Psoas muscle (tissue), 8 donors: Measurements from ENCODE around the gene RALGAPA2. TPM values are rescaled to one million over a fixed set of nuclear protein-coding genes. Genes with fewer than 3 reads are reported as not detected.

ENCODE experiments used
- ATAC-seq, 4 donors: fragments of 200-7000 bp; cut with Tn5 transposase; one replicate each; pipeline ENCODE4 v1.9.1; 2020; ENCODE audit warnings: moderate library complexity in 3 of 4, mild to moderate bottlenecking in 2 of 4
- DNase-seq, 2 donors: peaks; one replicate each; pipeline ENCODE4 v3.0.0-alpha.2; 2020
- H3K27ac ChIP-seq: fragments of 200-600 bp; one replicate; pipeline ENCODE4 v1.8.0; 2022
- H3K27me3 ChIP-seq, 3 donors: fragments of 200-600 bp in 1 of 3; one replicate each; pipeline versions ENCODE4 v1.6.1 to v1.8.0; 2013 to 2022; ENCODE audit warnings: low read length in 2 of 3, mild to moderate bottlenecking in 2 of 3, moderate library complexity in 1 of 3; ENCODE audit not compliant: insufficient read depth in 3 of 3
- H3K36me3 ChIP-seq, 2 donors: fragments of 200-600 bp in 1 of 2; one replicate each; pipeline versions ENCODE4 v1.6.1 to v1.8.0; 2013 to 2022; ENCODE audit warnings: low read depth in 1 of 2, mild to moderate bottlenecking in 1 of 2, moderate library complexity in 1 of 2; ENCODE audit not compliant: insufficient read depth in 1 of 2
- H3K4me1 ChIP-seq: fragments of 200-600 bp; one replicate; pipeline ENCODE4 v1.8.0; 2022
- H3K4me3 ChIP-seq: fragments of 200-600 bp; one replicate; pipeline ENCODE4 v1.8.0; 2022; ENCODE audit warnings: mild to moderate bottlenecking
- H3K9me3 ChIP-seq: fragments of 200-600 bp; one replicate; pipeline ENCODE4 v1.8.0; 2022
- CTCF ChIP-seq: fragments of 200-600 bp; IDR thresholded peaks from one replicate; pipeline ENCODE4 v1.8.0; 2022; ENCODE audit warnings: antibody characterized with exemption
- WGBS, 3 donors: extraction: QIAGEN DNeasy Blood & Tissue Kit; methylation state at CpG; one replicate each; pipeline versions ENCODE4 v1.1.6 to v1.1.7; 2013; 5-methylcytosine and 5-hydroxymethylcytosine counted together
- intact Hi-C, 2 donors: fragments of 100-400 bp; cut with DNase I; formaldehyde crosslinking; loops; one replicate each; pipeline versions ENCODE4 v1.11.0 to v1.14.2; 2022
- polyA plus RNA-seq, 3 donors: library from polyadenylated mRNA; stranded (reverse); fragments of 200-250 nt; gene quantifications; one replicate each; pipeline ENCODE4 v1.2.3, GENCODE V29; 2013
- total RNA-seq, 4 donors: library from RNA; stranded (reverse); fragmentation: NEBNext Ultra II Directional in 2 of 4; extraction: Animal tissue kit (Norgen Biotek cat#: 25700) in 2 of 4; gene quantifications; one replicate each; pipeline versions ENCODE4 v1.2.1 to v1.2.4, GENCODE V29; 2021 to 2023
- donor health status: healthy with polysubstance abuse.
- donor health status: DM: no; HTN: no; CAD: no; lungs with moderate emphysema.
- donor health status: Bipolar disorder and iron deficiency.
- donor health status: healthy.
- donor health status: DM: yes; HTN: yes; CAD: no.
- donor health status: DM: no; HTN: no; CAD: no.
- donor health status: DM: no; HTN: no; CAD: no.
- donor health status: DM: yes; HTN: yes; CAD: no.

RALGAPA2 gene
- total and polyA plus RNA-seq, 7 donors: 12.2 to 75.5 (median 51.1) TPM

- H3K9me3 ChIP-seq: no peaks in the 10 kb centered on the region
- no peak for DNase-seq
- no peak overlapping the region for H3K27ac ChIP-seq
- H3K27me3 ChIP-seq: no peaks in the 10 kb centered on the region
- WGBS, 3 donors: 89 to 91% (median 89%) methylated on average over 5 of the region's 5 CpGs
- no peak overlapping the region for H3K4me3 ChIP-seq
- peaks cover 4 to 45% of the 10 kb centered on the region in 2 donors for H3K36me3 ChIP-seq
- no peak for ATAC-seq
- H3K4me1 ChIP-seq: no peaks in the 10 kb centered on the region
- TF ChIP-seq CTCF: no peak
- intact Hi-C loops: no loop called here
Measured at GRCh38 chr20:20439602-20440190, 272.7 kb downstream of the RALGAPA2 start.

- intact Hi-C loops: no loop called here
- Histone ChIP-seq H3K27ac (no peak overlapping the region), H3K27me3 (no peaks in the 10 kb centered on the region), H3K36me3 (peaks cover 4 to 41% of the 10 kb centered on the region in 2 donors), H3K9me3 (no peaks in the 10 kb centered on the region), H3K4me3 (no peak overlapping the region), H3K4me1 (no peaks in the 10 kb centered on the region)
- no peak for ATAC-seq
- DNase-seq: no peak
- no peak for TF ChIP-seq CTCF
- 96 to 98% (median 97%) methylated on average over 7 of the region's 7 CpGs for WGBS, 3 donors
Measured at GRCh38 chr20:20437314-20437713, 275.1 kb downstream of the RALGAPA2 start.

- Histone ChIP-seq H3K27ac (no peak overlapping the region), H3K4me1 (no peaks in the 10 kb centered on the region), H3K4me3 (no peak overlapping the region), H3K36me3 (peaks cover 4 to 41% of the 10 kb centered on the region in 2 donors), H3K9me3 (no peaks in the 10 kb centered on the region), H3K27me3 (no peaks in the 10 kb centered on the region)
- 86 to 94% (median 91%) methylated on average over 16 of the region's 16 CpGs for WGBS, 3 donors
- DNase-seq (no peak), ATAC-seq (peak in 2 of 4 donors; percentile 46 to 54)
- intact Hi-C loops: no loop called here
- no peak for TF ChIP-seq CTCF
Measured at GRCh38 chr20:20436689-20437088, 275.8 kb downstream of the RALGAPA2 start.

GRCh38 chr20:20435453-20435852 lies 277.0 kb downstream of the RALGAPA2 start:
- Histone ChIP-seq H3K36me3 (peaks cover 4 to 41% of the 10 kb centered on the region in 2 donors), H3K27ac (no peak overlapping the region), H3K27me3 (no peaks in the 10 kb centered on the region), H3K9me3 (no peaks in the 10 kb centered on the region), H3K4me1 (no peaks in the 10 kb centered on the region), H3K4me3 (no peak overlapping the region)
- DNase-seq: no peak
- no peak for TF ChIP-seq CTCF
- 83 to 86% (median 85%) methylated on average over 6 of the region's 6 CpGs for WGBS, 3 donors
- ATAC-seq: peak in 2 of 4 donors; percentile 22 to 28
- intact Hi-C loops: no loop called here
